Stimulated activated CD4-positive, alpha-beta T cell treated with anti-CD3 and anti-CD28 coated beads, TNF-alpha, amount 100 ng/mL, for 24 hours (primary cell): ENCODE results near the gene MASP1.

Experiments
- DNase-seq, 3 experiments: peaks; one replicate each; pipeline ENCODE4 v3.0.0-alpha.2; 2020; ENCODE audit warnings: low read depth in 3 of 3

The MASP1 gene

GRCh38 chr3:187186801-187187421 lies 104.6 kb downstream of the MASP1 start:
- DNase-seq = no peak

GRCh38 chr3:187186375-187186774 lies 105.2 kb downstream of the MASP1 start:
- no peak for DNase-seq

GRCh38 chr3:187185759-187186158 lies 105.8 kb downstream of the MASP1 start:
- no peak for DNase-seq
